GM21723 (cell line): Measurements from ENCODE around the gene POU2AF1.

Experiments used
- ATAC-seq: cut with Tn5 transposase; IDR thresholded peaks from one replicate; pipeline ENCODE4 v1.9.1; 2021; ENCODE audit warnings: mild to moderate bottlenecking, moderate library complexity; ENCODE audit not compliant: unreplicated experiment

POU2AF1 gene

DNA sequence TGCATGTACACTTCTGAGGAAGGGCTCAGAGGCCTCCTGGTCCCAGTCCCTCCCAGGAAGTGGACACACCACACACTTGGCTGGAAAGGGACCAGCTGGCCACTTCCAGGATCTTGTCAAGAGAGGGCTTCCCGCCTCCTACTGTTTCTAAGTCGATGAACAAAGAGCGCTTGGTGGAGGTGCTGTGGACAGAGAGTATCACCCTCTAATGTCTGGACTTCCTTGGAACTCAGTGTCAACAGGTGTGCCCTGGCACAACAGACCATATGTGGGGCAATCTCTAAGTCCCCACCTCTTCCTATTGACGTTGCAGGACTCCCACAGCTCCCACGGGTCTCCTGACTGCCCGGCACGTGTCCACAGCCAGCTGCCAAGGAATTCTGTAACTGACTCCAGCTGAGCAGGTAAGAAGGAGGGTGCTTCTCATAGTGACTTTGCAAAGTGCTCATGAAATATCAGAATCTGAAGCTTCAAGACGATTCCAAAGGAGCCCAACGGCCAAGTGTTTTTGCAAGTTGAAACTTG lies 16.1 kb downstream of the POU2AF1 start:
- no peak for ATAC-seq

GRCh38 chr11:111361874-111362273 lies 17.2 kb downstream of the POU2AF1 start:
- no peak for ATAC-seq

- ATAC-seq: no peak
Observed at GRCh38 chr11:111361052-111361801, 17.8 kb downstream of the POU2AF1 start.

DNA sequence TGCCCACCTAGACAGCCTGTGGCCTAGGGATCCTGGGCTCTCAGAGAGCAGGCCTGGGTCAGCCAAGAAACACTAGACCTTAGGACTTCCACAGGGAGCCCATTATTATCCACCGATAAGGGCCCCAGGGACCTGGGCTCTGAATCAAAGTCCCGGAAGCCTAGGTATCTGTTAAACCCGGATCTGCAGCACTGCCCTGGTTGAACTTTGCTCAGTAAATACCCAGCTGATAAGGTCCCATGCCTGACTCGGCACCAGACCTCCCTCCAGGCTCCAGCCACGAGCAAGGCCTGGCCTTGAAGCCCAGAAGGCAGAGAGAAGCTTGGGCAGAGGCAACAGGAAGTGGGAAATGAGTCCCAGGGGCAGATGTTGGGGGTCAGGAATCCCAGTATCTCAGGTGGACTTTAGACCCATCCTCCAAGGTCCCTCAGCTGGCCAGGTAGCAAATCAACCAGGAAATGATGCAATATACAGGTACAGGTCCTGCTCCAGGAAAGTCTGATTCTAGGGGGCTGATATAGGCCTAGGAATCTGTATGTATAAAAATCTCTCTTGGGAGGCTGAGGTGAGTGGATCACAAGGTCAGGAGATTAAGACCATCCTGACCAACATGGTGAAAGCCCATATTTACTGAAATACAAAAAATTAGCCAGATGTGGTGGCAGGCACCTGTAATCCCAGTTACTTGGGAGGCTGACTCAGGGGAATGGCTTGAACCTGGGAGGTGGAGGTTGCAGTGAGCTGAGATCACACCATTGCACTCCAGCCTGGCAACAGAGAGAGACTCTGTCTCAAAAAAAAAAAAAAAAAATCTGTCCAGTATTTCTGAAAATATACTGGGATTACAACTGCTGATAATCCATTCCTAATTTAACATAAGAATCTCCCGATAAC lies 18.7 kb downstream of the POU2AF1 start:
- no peak for ATAC-seq

GRCh38 chr11:111359223-111360149 lies 19.6 kb downstream of the POU2AF1 start:
- no peak for ATAC-seq

DNA sequence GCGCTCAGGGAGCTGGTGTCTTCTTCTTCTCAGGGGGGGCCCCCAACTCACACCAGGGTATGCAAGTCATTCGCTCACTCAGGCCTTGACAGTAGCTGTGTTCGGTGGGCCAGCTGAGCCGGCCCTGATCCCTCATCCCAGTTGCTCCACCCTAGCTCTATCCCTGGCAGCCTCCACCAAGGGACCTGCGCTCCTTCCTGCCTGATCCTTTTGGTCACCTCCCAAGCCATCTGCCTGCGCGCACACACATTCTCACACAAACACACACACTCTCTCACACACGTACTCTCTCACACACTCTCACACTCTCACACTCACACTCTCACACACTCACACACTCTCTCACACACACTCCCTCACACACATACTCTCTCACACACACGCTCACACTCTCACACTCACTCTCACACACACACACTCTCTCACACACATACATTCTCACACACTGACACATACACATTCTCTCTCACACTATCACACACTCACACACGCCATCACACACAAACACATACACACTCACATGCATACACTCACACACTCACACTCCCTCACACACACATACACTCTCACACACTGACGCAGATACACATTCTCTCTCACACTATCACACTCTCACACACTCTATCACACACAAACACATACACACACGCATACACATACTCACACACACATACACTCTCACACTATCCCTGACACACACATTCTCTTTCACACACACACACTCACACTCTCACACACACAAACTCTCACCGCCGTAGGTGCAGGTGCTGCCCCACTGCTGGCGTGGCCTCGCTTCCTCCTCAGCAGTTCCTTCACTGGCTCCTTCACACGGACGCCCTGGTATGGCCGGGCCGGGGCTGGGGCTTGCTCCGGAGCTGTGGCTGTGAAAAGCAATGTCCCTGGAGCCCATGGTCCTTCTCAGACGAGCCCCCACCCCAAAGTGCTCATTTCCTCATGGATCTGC lies 20.8 kb downstream of the POU2AF1 start:
- ATAC-seq: no peak

- ATAC-seq: no peak
Observed at GRCh38 chr11:111357150-111358037, 21.7 kb downstream of the POU2AF1 start.

- ATAC-seq: no peak
Observed at GRCh38 chr11:111356660-111357048, 22.4 kb downstream of the POU2AF1 start.

DNA sequence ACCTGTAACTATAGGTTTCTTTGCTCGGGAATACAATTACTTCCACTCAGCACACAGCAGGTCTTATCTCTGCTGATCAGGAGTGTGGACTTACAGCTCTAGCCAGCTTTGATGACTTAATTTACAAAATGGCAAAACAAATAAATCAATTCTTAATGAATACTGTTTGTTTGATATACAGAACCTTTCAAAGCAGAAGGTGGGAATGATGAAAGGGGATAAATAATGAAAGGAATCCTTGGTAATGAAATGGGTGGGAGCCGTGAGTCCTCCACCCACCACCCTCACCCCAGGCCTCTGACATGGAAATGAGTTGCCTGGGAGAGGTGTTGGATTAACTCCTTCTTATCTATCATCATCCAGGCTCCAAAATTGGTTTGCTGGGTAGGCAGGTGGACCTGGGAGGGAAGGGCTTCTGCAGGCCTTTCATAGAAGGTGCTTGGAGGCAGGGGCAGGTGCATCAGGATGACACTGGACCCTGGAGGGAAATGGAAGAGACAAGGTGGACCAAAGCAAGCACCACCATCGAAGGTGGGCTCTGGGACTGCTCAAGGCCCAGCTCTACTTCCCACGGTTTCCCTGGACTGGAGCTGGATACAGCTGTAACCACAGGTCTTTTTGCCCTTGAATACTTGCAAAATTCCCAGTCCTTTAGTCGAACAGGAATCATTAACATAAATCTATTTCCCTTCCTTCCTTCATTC lies 23.0 kb downstream of the POU2AF1 start:
- no peak for ATAC-seq

DNA sequence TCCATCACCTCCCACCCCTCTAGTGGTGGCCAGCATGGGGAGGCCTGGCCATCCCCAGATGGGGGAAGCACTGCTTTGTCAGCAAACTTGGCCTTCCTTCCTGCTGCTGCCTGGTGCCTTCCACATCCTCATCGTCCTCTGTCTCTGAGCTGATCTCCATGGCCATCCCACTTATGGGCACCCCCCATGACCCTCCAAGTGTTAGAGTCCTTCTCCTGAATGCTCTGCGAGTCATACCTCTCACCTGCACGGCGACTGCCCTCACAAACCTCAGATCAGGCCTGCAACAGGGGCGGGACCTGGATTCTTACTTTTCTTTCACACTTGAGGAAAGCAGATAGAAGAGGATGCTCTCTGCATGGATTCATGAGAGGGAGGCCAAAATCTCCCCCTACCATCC lies 24.0 kb downstream of the POU2AF1 start:
- ATAC-seq: no peak

DNA sequence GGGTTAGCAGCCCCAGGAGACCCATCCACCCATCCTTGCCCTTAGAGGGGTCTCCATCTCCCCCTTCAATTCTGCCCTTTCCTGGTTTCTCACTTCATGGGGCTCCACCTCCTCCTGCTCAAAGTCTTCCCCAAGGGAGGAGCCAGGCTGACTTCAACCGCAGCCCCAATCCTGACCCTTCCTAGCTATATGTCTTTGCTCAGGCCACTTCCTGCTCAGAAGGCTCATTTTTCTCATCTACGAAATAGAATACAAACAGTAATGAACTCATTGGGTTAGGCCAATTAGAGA lies 24.5 kb downstream of the POU2AF1 start:
- no peak for ATAC-seq

GRCh38 chr11:111353776-111354600 lies 25.1 kb downstream of the POU2AF1 start:
- ATAC-seq: no peak

- ATAC-seq: no peak
Observed at GRCh38 chr11:111352935-111353710, 26.0 kb downstream of the POU2AF1 start.

GRCh38 chr11:111352231-111352746 lies 26.8 kb downstream of the POU2AF1 start:
- no peak for ATAC-seq

DNA sequence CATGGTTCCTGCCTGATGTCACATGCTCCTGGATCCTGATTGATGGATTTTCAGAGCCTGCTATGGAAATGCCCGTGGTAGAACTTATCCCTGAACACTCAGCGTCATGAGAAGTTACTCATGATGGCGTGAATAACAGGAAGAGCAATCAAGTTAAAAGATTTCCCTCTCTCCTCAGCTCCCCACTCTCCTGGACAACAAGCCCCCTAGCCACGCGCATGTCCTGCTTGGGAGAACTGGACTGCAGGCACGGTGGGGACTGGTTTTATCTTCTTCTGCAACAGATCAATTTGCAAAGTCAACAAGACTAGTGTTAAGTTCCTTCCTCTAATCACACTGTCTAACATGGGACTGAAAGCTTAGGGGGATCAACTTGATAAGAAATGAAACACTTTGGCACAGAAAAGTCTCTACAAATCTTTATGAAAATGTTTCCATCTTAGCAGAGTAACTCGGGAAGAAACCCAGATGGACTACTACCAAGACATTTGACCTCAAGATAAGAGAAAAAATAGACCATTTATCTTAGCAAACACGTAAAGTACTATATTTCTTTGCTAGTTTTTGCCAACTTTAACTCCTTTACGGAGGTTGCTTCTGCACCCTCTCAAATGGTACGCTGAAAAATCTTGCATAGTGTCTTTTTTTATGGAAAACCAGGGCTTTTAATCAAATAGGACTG lies 27.6 kb downstream of the POU2AF1 start:
- no peak for ATAC-seq

DNA sequence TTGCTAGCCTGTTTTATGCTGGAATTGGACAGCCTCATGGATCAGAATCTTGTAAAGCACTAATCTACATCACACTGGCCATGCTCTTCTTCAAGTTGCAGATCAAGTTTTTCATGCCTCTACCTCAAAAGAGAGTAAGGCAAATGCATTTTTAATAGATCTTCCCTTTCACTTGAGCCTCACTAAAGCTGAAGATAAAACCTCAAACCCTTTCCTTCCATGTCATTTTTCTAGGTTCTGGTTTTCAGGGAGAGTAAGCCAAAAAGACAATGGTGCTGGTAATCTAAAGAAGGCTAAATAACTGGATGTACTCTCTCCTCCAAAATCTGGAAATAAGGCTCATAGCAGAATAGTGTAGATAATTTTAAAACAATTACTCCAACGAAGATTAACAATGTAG lies 28.3 kb downstream of the POU2AF1 start:
- no peak for ATAC-seq
